ENCODE data around the gene F11. TPM values are rescaled to one million over a fixed set of nuclear protein-coding genes. Genes with fewer than 3 reads are reported as not detected.
"Not testable (repeated sequence)": the region's sequence is repeated elsewhere in the genome, so short reads cannot be mapped to it uniquely, and the experiment has no call there.

The F11 gene
- total RNA-seq (2014; rRNA removed; shearing (Covaris generic)): not detected in 2 replicates

DNA sequence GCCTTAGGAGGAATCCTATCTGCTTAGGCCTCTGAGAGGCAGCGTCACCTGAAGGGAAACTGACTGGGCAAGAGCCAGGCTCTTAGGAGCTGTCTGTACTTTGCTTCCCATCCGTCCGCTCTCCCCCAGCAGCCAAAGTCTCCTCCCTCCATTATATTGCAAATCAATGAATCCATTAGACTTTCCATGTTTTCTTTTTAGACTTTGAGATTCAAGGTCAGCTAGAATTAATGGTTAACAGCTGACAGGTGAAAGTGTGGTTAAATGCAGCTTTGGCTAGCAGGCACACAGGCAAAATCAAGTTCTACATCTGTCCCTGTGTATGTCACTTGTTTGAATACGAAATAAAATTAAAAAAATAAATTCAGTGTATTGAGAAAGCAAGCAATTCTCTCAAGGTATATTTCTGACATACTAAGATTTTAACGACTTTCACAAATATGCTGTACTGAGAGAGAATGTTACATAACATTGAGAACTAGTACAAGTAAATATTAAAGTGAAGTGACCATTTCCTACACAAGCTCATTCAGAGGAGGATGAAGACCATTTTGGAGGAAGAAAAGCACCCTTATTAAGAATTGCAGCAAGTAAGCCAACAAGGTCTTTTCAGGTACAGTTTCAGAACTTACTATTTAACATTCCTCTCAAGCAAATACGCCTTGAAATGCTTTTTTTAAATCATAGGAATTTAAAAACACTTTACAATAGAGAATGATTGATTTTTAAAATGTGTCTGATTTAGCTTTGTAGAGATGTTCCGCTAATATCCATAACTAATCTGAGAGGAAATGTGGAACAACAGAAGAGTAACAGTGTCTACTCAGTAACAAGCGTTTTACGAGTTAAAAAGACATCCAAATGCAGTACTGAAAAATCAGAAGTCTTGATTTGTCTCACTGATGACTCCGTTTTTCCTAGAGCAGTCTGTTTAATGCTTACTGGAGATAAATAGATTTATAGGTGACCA is at the start of gene F11:
TSS of gene F11 (plus strand) at position 507 of the 970 bp plus-strand sequence. CDS start 948 bp downstream, outside the sequence.
- no peak for DNase-seq (ENCODE audit: low spot score)

GRCh38 chr4:186216465-186217024 is 49.4 kb upstream of the F11 start:
- DNase-seq (ENCODE audit: low spot score): no peak

GRCh38 chr4:186217733-186218293 is 48.2 kb upstream of the F11 start:
- no peak for DNase-seq (ENCODE audit: low spot score)

DNA sequence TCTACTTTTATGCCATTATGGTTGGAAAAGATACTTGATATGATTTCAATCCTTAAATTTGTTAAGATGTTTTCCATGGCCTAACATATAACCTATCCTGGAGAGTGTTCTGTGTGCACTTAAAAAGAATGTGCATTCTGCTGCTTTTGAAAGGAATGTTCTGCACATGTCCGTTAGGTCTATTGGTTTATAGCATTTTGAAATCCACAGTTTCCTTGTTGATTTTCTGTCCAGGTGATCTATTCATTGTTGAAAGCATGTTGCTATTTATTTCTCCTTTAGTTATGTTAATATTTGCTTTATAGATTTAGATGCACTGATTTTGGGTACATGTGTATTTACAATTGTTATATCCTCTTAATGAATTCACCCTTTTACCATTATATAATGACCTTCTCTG is 44.4 kb upstream of the F11 start:
- no peak for DNase-seq (ENCODE audit: low spot score)

DNA sequence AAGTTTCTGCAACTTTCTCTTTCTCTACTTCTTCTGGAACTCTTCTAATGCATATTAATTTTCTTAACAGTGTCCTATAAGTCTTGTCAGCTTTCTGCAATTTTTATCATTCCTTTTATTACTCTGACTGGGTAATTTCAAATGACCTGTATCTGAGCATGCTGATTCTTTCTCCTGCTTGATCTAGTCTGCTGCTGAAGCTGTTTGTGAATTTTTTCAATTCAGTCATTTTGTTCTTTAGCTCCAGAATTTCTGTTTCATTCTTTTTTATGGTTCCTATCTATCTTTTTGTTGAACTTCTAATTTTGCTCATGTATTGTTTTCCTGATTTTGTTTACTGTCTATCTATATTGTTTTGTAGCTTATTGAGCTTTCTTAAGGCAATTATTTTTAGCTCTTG is 40.1 kb upstream of the F11 start:
- DNase-seq (ENCODE audit: low spot score): no peak

DNA sequence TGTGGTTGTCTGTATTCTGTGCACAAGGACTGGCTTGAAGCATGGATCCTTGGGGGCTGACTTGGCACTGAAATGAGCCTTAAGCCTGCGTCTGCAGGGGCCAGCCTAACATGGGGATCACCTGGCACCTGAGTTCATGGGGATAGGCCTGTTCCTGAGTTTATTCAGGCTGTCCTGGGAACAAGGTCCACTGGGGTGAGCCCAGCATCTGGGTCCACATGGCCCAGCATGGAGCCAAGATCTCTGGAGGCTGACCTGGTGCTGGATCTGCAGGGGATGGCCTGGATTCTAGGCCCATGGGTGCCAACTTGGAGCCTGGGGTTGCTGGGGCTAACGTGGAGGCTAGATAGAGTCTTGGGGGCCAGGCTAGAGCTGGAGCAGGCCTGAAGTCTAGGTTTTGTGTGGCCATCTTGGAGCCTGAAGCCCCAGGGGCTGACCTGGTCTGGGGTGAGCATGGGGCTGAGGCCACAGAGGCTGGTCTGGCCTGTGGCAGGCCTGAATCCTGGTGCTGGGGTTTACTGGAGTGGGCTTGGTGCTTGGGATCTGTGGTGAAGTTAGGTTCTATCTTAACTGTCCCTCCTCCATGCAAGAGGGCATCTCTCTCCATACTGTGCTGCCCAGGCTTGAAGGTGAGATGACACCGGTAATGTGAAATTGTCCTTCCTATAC is 39.3 kb upstream of the F11 start:
- DNase-seq (ENCODE audit: low spot score): no peak

DNA sequence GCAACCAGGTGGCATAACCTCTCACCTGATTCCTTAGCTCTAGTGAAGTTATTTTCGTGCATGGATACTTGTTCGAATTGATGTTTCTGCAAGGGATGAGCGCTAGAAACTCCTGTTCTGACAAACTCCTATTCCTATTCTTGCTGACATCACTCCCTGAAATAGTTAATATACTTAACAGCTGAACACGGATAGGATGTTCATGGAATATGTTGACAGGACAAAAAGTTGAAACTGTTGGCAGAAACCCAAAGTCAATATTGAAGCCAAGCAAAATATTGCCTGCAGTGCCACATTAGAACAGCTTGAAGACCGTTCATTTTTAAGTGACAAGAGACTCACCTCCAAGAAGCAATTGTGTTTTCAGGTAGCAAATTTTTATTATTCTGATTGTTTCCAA is 38.8 kb upstream of the F11 start, which contains the start of gene KLKB1:
TSS of gene KLKB1 (plus strand) at position 287 of the 400 bp plus-strand sequence. CDS start 689 bp downstream, outside the sequence.
- no peak for DNase-seq (ENCODE audit: low spot score)

GRCh38 chr4:186227744-186228513 is 38.1 kb upstream of the F11 start:
- DNase-seq (ENCODE audit: low spot score): no peak

DNA sequence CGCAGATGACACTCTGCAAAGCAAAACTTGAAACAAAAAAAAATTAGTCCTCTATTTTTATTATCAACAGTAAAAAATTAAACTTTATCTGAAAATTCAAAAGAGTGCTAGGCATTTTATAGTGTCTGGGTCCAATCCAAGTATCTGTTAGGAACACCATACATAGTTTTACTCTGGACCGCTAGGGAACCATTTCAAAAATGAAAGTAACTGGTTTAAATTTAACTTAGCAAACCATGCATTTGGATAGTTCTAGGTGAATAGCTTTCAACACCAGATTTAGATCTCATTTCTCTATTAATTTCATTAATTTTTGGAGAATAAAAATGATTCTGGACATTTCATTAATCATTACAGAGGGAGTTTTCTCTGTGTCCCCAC is 37.5 kb upstream of the F11 start:
- DNase-seq (ENCODE audit: low spot score): no peak

- DNase-seq (ENCODE audit: low spot score): no peak
These were observed 31.6 kb upstream of the F11 start for GRCh38 chr4:186234367-186234766.

DNA sequence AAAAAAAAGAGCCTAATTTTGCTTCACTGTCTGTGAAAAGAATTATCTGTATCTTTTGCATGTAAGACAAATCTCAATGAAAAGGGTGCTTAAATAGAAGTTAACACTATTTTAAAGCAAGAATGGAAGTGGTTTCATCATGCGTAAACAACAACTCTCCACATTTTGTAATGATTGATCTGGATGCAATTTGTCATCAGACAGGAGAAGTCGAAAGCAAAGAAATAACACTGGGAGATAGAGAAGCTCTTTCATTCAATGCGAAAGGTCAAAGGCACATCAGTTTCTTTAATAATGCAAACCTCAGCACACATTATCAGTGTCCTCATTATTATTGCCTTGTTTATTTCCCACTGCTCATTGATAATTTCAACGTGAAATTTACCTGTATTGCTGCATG is 29.9 kb upstream of the F11 start:
- no peak for DNase-seq (ENCODE audit: low spot score)

GRCh38 chr4:186240452-186240847 is 25.5 kb upstream of the F11 start:
- no peak for DNase-seq (ENCODE audit: low spot score)

- DNase-seq (ENCODE audit: low spot score): no peak
These were observed 25.0 kb upstream of the F11 start for GRCh38 chr4:186240848-186241491.

DNA sequence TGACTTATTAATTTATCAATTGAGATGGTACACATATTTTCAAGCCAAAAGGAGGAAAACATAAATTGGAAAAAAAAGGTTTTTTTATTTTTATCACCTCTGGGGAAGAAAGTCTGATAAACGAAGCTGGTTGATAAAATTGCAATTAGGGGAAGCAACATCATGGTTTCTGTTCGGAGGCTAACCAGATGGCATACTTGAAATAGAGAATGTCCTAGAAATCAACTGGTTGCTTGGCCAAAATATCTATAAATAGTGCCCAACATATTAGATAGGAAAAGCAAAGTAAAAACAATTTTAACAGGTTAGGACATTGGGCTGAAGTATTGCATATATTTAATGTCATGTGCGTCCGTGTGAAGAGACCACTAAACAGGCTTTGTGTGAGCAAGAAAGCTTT is 24.4 kb upstream of the F11 start:
- no peak for DNase-seq (ENCODE audit: low spot score)

- DNase-seq (ENCODE audit: low spot score): not testable (repeated sequence)
These were observed 24.0 kb upstream of the F11 start for GRCh38 chr4:186242031-186242430.

DNA sequence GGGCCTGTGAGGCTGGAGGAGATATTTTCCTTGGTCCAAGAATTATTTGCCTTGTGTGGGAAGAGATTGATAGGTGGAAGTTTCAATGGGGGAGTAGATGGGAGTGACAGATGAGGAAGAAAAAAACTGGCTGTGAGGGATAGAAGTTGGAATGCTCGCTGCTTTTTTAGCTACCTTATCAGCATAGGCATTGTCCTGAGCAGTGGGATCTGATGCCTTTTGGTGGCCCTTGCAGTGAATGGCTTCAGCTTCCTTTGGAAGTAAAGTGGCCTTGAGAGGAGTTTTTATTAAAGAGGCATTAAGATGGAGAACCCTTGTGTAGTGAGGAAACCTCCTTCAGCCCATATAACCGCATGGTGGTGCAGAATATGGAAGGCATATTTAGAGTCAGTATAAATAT is 22.7 kb upstream of the F11 start:
- no peak for DNase-seq (ENCODE audit: low spot score)

- DNase-seq (ENCODE audit: low spot score): no peak
These were observed 21.2 kb upstream of the F11 start for GRCh38 chr4:186244835-186245234.

- DNase-seq (ENCODE audit: low spot score): not testable (repeated sequence)
These were observed 18.8 kb upstream of the F11 start for GRCh38 chr4:186247062-186247752.

DNA sequence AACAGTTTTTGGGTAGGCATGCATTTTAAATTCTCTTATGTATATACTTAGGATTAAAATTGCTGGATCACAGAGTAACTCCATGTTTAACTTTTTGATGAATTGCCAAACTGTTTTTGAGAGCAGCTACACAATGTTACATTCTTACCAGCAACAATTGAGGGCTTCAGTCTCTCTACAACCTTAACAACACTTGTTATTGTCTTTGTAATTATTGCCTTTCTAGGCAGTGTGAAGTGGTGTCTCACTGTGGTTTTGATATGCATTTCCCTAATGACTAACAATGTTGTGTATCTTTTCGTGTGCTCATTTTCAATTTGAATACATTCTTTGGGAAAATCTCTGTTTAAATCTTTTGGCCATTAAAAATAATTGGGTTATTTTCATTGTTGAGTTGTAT is 17.3 kb upstream of the F11 start:
- no peak for DNase-seq (ENCODE audit: low spot score)
